GM21619 (cell line): Measurements from ENCODE around the gene NRL.
"Not testable (repeated sequence)": the region's sequence is repeated elsewhere in the genome, so short reads cannot be mapped to it uniquely, and the experiment has no call there.

Experiments used
- ATAC-seq: cut with Tn5 transposase; IDR thresholded peaks from one replicate; pipeline ENCODE4 v1.9.1; 2021; ENCODE audit not compliant: unreplicated experiment

Gene NRL

GRCh38 chr14:24054646-24055045 lies 60.1 kb downstream of the NRL start:
- no peak for ATAC-seq

- ATAC-seq = no peak
Observed at GRCh38 chr14:24054324-24054641, 60.5 kb downstream of the NRL start.

- ATAC-seq = no peak
Observed at GRCh38 chr14:24053548-24054323, 61.0 kb downstream of the NRL start.

GRCh38 chr14:24052656-24053547 lies 61.8 kb downstream of the NRL start:
- no peak for ATAC-seq

- ATAC-seq = peak; percentile 75
Observed at GRCh38 chr14:24051789-24052655, 62.7 kb downstream of the NRL start, which contains the start of gene CARMIL3. CARMIL3 (plus strand) TSS chr14:24052009; CDS start chr14:24052154, 145 bp downstream.

- no peak for ATAC-seq
Observed at GRCh38 chr14:24051176-24051788, 63.5 kb downstream of the NRL start.

- not testable (repeated sequence) for ATAC-seq
Observed at GRCh38 chr14:24050753-24051152, 64.0 kb downstream of the NRL start.

- ATAC-seq = not testable (repeated sequence)
Observed at GRCh38 chr14:24049002-24049401, 65.7 kb downstream of the NRL start.

GRCh38 chr14:24042746-24043145 lies 72.0 kb downstream of the NRL start:
- ATAC-seq = no peak

GRCh38 chr14:24040692-24041091 lies 74.1 kb downstream of the NRL start:
- ATAC-seq = no peak

GRCh38 chr14:24038686-24039085 lies 76.1 kb downstream of the NRL start:
- no peak for ATAC-seq

GRCh38 chr14:24037658-24038037 lies 77.1 kb downstream of the NRL start:
- no peak for ATAC-seq

- peak; percentile 15 for ATAC-seq
Observed at GRCh38 chr14:24036963-24037657, 77.6 kb downstream of the NRL start.

GRCh38 chr14:24036169-24036962 lies 78.4 kb downstream of the NRL start:
- ATAC-seq = peak; percentile 68

GRCh38 chr14:24035769-24036168 lies 79.0 kb downstream of the NRL start:
- peak; percentile 3 for ATAC-seq

GRCh38 chr14:24032727-24033418 lies 81.9 kb downstream of the NRL start:
- no peak for ATAC-seq

- not testable (repeated sequence) for ATAC-seq
Observed at GRCh38 chr14:24031331-24031730, 83.4 kb downstream of the NRL start.

GRCh38 chr14:24029687-24030086 lies 85.1 kb downstream of the NRL start:
- ATAC-seq = not testable (repeated sequence)
